HG03045 (cell line): ENCODE results near the gene DYRK3.
"Not testable (repeated sequence)": the region's sequence is repeated elsewhere in the genome, so short reads cannot be mapped to it uniquely, and the experiment has no call there.

Experiments used
- ATAC-seq: cut with Tn5 transposase; IDR thresholded peaks from one replicate; pipeline ENCODE4 v1.9.1; 2021; ENCODE audit warnings: mild to moderate bottlenecking, moderate library complexity; ENCODE audit not compliant: unreplicated experiment

Gene DYRK3

GRCh38 chr1:206628916-206629315 is 6.4 kb upstream of the DYRK3 start:
- no peak for ATAC-seq

GRCh38 chr1:206631085-206631509 is 4.2 kb upstream of the DYRK3 start:
- ATAC-seq, result no peak

GRCh38 chr1:206633708-206634121 is 1.6 kb upstream of the DYRK3 start:
- no peak for ATAC-seq

GRCh38 chr1:206634365-206635079 is 814 bp upstream of the DYRK3 start:
- no peak for ATAC-seq

- ATAC-seq, result no peak
Measured at GRCh38 chr1:206635978-206636345, 626 bp downstream of the DYRK3 start.

- ATAC-seq, result no peak
Measured at GRCh38 chr1:206636671-206637070, 1.3 kb downstream of the DYRK3 start.

- ATAC-seq, result no peak
Measured at GRCh38 chr1:206637605-206638004, 2.3 kb downstream of the DYRK3 start.

GRCh38 chr1:206642074-206642473 is 6.7 kb downstream of the DYRK3 start:
- ATAC-seq, result not testable (repeated sequence)

- no peak for ATAC-seq
Measured at GRCh38 chr1:206643118-206643698, 7.9 kb downstream of the DYRK3 start.

- ATAC-seq, result no peak
Measured at GRCh38 chr1:206646504-206646903, 11.2 kb downstream of the DYRK3 start.

- ATAC-seq, result no peak
Measured at GRCh38 chr1:206647224-206647623, 11.9 kb downstream of the DYRK3 start.

- ATAC-seq, result no peak
Measured at GRCh38 chr1:206649261-206649921, 14.1 kb downstream of the DYRK3 start.

- no peak for ATAC-seq
Measured at GRCh38 chr1:206651014-206651413, 15.7 kb downstream of the DYRK3 start.

- ATAC-seq, result no peak
Measured at GRCh38 chr1:206651958-206652890, 16.9 kb downstream of the DYRK3 start.

GRCh38 chr1:206653715-206654459 is 18.6 kb downstream of the DYRK3 start:
- no peak for ATAC-seq

- ATAC-seq, result no peak
Measured at GRCh38 chr1:206654828-206655227, 19.5 kb downstream of the DYRK3 start.

- ATAC-seq, result no peak
Measured at GRCh38 chr1:206655471-206655882, 20.1 kb downstream of the DYRK3 start.

GRCh38 chr1:206656936-206657335 is 21.6 kb downstream of the DYRK3 start:
- no peak for ATAC-seq

- no peak for ATAC-seq
Measured at GRCh38 chr1:206657751-206658150, 22.4 kb downstream of the DYRK3 start.

- ATAC-seq, result peak; percentile 52
Measured at GRCh38 chr1:206658264-206658980, 23.1 kb downstream of the DYRK3 start.
